Esophagus squamous epithelium (tissue), 4 donors: ENCODE data around the gene BRINP3.

ENCODE experiments used
- CTCF ChIP-seq, 6 experiments: fragments of 450-650 bp in 4 of 6; fragments of 200-600 bp in 2 of 6; sonication (generic) in 2 of 6; IDR thresholded peaks; one replicate each; pipeline ENCODE4 v1.5.1; 2016 to 2019; ENCODE audit warnings: antibody characterized with exemption in 6 of 6, mild to moderate bottlenecking in 4 of 6, moderate library complexity in 4 of 6
- POLR2A ChIP-seq, 4 donors: fragments of 450-650 bp; IDR thresholded peaks; one replicate each; pipeline ENCODE4 v1.6.1; 2017; ENCODE audit warnings: antibody characterized with exemption in 4 of 4, mild to moderate bottlenecking in 4 of 4, moderate library complexity in 3 of 4

GRCh38 chr1:190476321-190476720 is 1.3 kb downstream of the BRINP3 start:
- no peak for TF ChIP-seq CTCF (IDR thresholded peaks at IDR 0.05)
- TF ChIP-seq POLR2A (IDR thresholded peaks at IDR 0.05): no peak
